Measurements from ENCODE around the gene PREB. TPM values are rescaled to one million over a fixed set of nuclear protein-coding genes. Genes with fewer than 3 reads are reported as not detected.

PREB gene
- total and polyA plus RNA-seq, 2 experiments from 2014 or later: 109 to 130 TPM

DNA sequence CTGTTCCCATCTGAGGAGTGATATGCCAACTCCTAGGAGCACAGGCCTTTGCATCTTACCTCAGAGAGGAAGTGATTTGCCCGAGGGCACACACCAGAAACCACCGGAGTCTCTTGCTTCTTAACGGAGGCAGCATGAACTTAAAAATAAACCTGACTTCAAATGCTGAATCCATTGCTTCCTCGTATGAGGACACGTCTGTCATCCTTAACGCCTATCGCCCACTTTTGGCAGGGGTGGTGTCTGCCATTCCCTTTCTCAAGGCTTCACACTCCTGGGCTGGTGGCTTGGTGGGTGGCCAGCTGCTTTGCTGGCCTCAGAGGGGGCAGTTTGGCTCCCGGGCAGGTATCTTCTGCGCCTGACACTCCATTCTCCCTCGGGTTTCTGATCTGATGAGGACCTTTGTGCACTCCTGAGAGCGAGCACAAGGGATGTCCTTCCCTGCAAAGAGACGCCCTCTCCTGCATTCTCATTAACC lies 1.1 kb upstream of the PREB start:
- no peaks in the 10 kb centered on the region for H3K9me3 ChIP-seq (ENCODE audit: low read depth)
- no peak overlapping the region for H3K27ac ChIP-seq
- no peak for DNase-seq (ENCODE audit: low read depth in 1 of 2, low spot score in 1 of 2)
- H3K4me1 ChIP-seq (ENCODE audit: low read depth): peaks cover 5% of the 10 kb centered on the region
- TF ChIP-seq, protein P1, sequence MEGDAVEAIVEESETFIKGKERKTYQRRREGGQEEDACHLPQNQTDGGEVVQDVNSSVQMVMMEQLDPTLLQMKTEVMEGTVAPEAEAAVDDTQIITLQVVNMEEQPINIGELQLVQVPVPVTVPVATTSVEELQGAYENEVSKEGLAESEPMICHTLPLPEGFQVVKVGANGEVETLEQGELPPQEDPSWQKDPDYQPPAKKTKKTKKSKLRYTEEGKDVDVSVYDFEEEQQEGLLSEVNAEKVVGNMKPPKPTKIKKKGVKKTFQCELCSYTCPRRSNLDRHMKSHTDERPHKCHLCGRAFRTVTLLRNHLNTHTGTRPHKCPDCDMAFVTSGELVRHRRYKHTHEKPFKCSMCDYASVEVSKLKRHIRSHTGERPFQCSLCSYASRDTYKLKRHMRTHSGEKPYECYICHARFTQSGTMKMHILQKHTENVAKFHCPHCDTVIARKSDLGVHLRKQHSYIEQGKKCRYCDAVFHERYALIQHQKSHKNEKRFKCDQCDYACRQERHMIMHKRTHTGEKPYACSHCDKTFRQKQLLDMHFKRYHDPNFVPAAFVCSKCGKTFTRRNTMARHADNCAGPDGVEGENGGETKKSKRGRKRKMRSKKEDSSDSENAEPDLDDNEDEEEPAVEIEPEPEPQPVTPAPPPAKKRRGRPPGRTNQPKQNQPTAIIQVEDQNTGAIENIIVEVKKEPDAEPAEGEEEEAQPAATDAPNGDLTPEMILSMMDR (IDR thresholded peaks at IDR 0.05; ENCODE audit: low read depth, low read length): no peak
- no peaks in the 10 kb centered on the region for H3K27me3 ChIP-seq
- no peak overlapping the region for H3K4me3 ChIP-seq
- H3K36me3 ChIP-seq: peaks cover 4% of the 10 kb centered on the region

DNA sequence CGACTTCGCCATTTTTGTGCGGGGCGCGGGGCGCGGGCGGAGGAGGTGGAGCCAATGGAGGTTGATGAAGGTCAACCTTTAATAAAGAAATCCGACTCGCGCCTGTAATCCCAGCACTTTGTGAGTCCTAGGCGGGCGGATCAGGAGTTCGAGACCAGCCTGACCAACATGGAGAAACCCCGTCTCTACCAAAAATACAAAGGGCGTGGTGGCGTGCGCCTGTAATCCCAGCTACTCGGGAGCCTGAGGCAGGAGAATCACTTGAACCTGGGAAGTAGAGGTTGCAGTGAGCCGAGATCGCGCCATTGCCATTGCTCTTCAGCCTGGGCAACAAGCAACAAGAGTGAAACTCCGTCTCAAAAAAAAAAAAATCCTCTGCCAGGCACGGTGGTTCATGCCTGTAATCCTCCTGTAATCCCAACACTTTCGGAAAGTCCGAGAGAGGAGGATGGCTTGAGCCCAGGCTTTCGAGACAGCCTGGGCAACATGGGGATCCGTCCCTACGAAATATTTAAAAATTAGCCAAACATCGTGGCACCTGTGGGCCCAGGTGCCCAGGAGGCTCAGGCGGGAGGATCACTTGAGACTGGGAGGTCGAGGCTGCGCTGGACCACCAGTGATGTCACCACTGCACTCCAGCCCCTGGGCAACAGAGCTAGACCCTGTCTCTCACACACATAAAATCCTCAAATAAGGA lies 493 bp upstream of the PREB start:
- H3K4me1 ChIP-seq (ENCODE audit: low read depth): peaks cover 5% of the 10 kb centered on the region
- no peaks in the 10 kb centered on the region for H3K27me3 ChIP-seq
- no peaks in the 10 kb centered on the region for H3K9me3 ChIP-seq (ENCODE audit: low read depth)
- no peak overlapping the region for H3K27ac ChIP-seq
- DNase-seq (ENCODE audit: low read depth in 1 of 2, low spot score in 1 of 2): no peak
- no peak overlapping the region for H3K4me3 ChIP-seq
- TF ChIP-seq, protein P1 (IDR thresholded peaks at IDR 0.05; ENCODE audit: low read depth, low read length): no peak
- H3K36me3 ChIP-seq: peaks cover 4% of the 10 kb centered on the region

DNA sequence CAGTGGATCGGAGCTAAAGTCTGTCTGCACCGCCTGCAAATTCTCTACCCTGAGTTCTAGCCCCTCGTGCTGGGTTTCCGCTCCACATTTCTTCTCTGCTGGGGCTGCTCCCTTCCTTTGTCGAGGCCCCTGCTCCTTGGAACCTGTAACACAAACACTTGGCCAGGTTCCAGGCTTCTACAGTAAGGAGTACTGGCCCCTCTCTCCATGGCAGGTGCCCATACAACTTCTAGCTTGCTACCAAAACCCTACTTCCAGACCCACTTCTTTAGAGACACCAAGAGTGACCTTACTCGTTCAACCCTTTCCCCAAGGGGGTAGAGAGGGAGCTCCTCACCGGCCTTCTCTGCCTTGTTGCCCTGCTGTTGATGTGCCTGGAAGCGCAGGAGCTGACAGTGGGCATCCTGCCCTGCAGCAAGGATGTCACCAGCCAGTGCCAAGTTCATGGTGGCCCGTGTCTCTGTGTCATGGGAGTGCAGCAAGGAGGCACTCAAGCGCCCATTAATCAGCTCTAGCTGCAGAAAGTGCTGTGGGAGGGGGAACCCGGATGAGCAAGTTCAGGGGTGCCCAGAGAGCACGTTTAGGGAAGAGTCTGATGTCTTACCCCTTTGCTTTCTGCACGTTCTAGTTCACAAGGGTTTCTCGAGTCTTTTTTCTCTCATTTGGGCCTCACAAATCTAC lies 1.1 kb downstream of the PREB start:
- Histone ChIP-seq H3K36me3 (peaks cover 4% of the 10 kb centered on the region), H3K27me3 (no peaks in the 10 kb centered on the region), H3K9me3 (ENCODE audit: low read depth) (no peaks in the 10 kb centered on the region), H3K4me1 (ENCODE audit: low read depth) (peaks cover 5% of the 10 kb centered on the region), H3K4me3 (peak overlapping the region; percentile 94), H3K27ac (peak overlapping the region; percentile 85)
- no peak for DNase-seq (ENCODE audit: low read depth in 1 of 2, low spot score in 1 of 2)
- TF ChIP-seq, protein P1 (IDR thresholded peaks at IDR 0.05; ENCODE audit: low read depth, low read length): no peak

DNA sequence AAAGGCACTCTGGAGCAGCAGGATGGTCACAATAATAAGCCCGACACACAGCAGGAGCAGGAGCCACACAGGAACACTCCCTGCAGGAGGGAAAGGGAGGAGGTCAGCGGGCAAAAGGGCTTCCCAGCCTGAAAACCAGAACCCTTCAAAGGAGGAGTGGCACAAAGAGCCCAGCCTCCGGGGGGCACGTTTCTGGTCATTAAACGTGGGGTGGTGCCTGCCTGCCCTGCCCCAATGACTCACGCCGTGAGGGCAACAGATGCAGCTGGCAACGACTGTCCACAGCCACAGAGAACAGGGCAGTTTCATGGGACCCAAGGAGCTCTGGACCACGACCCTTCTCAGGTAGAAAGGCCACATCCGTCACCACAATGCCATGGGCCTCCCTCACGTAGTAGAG lies 3.0 kb downstream of the PREB start:
- Histone ChIP-seq H3K27ac (no peak overlapping the region), H3K4me3 (no peak overlapping the region), H3K27me3 (no peaks in the 10 kb centered on the region), H3K4me1 (ENCODE audit: low read depth) (peaks cover 5% of the 10 kb centered on the region), H3K36me3 (peaks cover 4% of the 10 kb centered on the region), H3K9me3 (ENCODE audit: low read depth) (no peaks in the 10 kb centered on the region)
- no peak for DNase-seq (ENCODE audit: low read depth in 1 of 2, low spot score in 1 of 2)
- TF ChIP-seq, protein P1 (IDR thresholded peaks at IDR 0.05; ENCODE audit: low read depth, low read length): no peak

DNA sequence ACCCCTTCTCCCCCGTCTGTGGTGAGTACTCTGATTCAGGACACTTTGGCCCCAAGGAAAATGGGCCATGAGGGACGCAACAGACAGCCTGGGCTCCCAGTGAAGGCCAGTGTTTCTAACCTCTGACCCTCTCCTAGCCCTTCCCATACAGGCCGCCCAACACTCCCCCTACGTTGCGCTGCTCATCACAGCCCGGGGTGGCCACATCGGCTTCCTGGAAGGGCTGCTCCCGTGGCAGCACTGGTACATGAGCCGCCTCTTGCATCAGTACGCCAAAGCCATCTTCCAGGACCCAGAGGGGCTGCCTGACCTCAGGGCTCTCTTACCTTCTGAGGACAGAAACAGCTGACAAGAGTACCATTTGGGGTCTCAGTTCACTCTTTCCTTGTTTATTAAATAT lies 4.0 kb downstream of the PREB start:
- Histone ChIP-seq H3K36me3 (peaks cover 4% of the 10 kb centered on the region), H3K27me3 (no peaks in the 10 kb centered on the region), H3K4me3 (no peak overlapping the region), H3K27ac (no peak overlapping the region), H3K9me3 (ENCODE audit: low read depth) (no peaks in the 10 kb centered on the region), H3K4me1 (ENCODE audit: low read depth) (peaks cover 5% of the 10 kb centered on the region)
- no peak for DNase-seq (ENCODE audit: low read depth in 1 of 2, low spot score in 1 of 2)
- TF ChIP-seq, protein P1 (IDR thresholded peaks at IDR 0.05; ENCODE audit: low read depth, low read length): no peak
